ENCODE measurements around the gene CD274. TPM values are rescaled to one million over a fixed set of nuclear protein-coding genes. Genes with fewer than 3 reads are reported as not detected.

The CD274 gene
- total RNA-seq, 1 experiment from 2014 or later, result 0.62 TPM

DNA sequence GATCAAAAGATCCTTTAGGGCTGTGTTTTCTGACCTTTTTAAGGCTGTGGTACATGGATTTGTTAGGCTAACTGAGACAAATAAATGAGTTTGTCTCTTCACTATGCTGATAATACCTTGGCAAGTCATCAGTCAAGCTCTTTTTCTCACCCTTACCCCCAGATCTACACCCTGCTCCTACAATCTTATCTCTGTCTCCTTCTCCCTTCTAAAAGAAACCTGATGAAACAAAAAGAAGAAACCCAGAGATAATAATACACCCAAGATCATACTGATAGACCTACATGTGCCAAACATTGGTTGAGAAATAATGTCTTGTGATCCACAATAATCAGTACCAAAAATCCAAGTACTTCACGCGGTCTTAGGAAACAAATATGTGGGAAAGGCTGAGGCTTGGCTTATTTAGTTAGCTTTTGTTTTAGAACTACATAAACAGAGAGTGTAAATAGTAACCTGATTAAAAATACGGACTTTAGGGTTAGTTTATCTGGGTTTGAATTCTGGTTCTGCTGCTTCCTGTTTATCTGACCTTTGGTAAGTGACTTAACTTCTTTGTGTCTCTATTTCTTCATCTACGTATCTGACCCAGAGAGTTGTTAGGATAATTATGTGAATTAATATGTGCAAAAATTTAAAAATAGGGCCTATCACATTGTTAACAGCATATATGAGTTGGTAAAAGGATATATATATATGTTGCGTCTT, 35.2 kb downstream of the CD274 start:
- CTCF ChIA-PET, result no interaction called here
- no peaks in the 10 kb centered on the region for H3K27me3 ChIP-seq (replicated peaks; ENCODE audit: insufficient read depth, low read depth, low read length, poor library complexity)
- H3K27ac ChIP-seq (ENCODE audit: low read depth, low read length, poor library complexity, severe bottlenecking), result no peak overlapping the region
- BruUV-seq (replicated peaks), result no TSS peak
- no peaks in the 10 kb centered on the region for H3K36me3 ChIP-seq (ENCODE audit: insufficient read depth, low read length, poor library complexity, severe bottlenecking)
- no peak for DNase-seq (ENCODE audit: low spot score)
- no peaks in the 10 kb centered on the region for H3K4me1 ChIP-seq (ENCODE audit: insufficient read depth, low read length, poor library complexity, severe bottlenecking)
- POLR2A ChIA-PET (ENCODE audit: low non-redundant PET), result no interaction called here
- intact Hi-C loops (cut with micrococcal nuclease; ENCODE audit: unreplicated experiment), result no loop called here
- no peak overlapping the region for H3K4me3 ChIP-seq (ENCODE audit: low read depth, low read length, poor library complexity, severe bottlenecking)
- no peaks in the 10 kb centered on the region for H3K9me3 ChIP-seq (ENCODE audit: low read depth, low read length, poor library complexity, severe bottlenecking)
- no peak for TF ChIP-seq EZH2 (IDR thresholded peaks at IDR 0.05; ENCODE audit: borderline replicate concordance, low read depth, low read length, poor library complexity, severe bottlenecking)

GRCh38 chr9:5486988-5487387, 36.6 kb downstream of the CD274 start:
- DNase-seq (ENCODE audit: low spot score), result no peak
- H3K9me3 ChIP-seq (ENCODE audit: low read depth, low read length, poor library complexity, severe bottlenecking), result no peaks in the 10 kb centered on the region
- H3K27ac ChIP-seq (ENCODE audit: low read depth, low read length, poor library complexity, severe bottlenecking), result no peak overlapping the region
- no peaks in the 10 kb centered on the region for H3K4me1 ChIP-seq (ENCODE audit: insufficient read depth, low read length, poor library complexity, severe bottlenecking)
- BruUV-seq (replicated peaks), result no TSS peak
- ChIA-PET POLR2A (ENCODE audit: low non-redundant PET) (no interaction called here), CTCF (no interaction called here)
- TF ChIP-seq, protein P1, sequence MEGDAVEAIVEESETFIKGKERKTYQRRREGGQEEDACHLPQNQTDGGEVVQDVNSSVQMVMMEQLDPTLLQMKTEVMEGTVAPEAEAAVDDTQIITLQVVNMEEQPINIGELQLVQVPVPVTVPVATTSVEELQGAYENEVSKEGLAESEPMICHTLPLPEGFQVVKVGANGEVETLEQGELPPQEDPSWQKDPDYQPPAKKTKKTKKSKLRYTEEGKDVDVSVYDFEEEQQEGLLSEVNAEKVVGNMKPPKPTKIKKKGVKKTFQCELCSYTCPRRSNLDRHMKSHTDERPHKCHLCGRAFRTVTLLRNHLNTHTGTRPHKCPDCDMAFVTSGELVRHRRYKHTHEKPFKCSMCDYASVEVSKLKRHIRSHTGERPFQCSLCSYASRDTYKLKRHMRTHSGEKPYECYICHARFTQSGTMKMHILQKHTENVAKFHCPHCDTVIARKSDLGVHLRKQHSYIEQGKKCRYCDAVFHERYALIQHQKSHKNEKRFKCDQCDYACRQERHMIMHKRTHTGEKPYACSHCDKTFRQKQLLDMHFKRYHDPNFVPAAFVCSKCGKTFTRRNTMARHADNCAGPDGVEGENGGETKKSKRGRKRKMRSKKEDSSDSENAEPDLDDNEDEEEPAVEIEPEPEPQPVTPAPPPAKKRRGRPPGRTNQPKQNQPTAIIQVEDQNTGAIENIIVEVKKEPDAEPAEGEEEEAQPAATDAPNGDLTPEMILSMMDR (conservative IDR thresholded peaks at IDR 0.05; ENCODE audit: low read depth, low read length), result no peak
- TF ChIP-seq EZH2 (IDR thresholded peaks at IDR 0.05; ENCODE audit: borderline replicate concordance, low read depth, low read length, poor library complexity, severe bottlenecking), result no peak
- intact Hi-C loops (cut with micrococcal nuclease; ENCODE audit: unreplicated experiment), result no loop called here
- no peaks in the 10 kb centered on the region for H3K36me3 ChIP-seq (ENCODE audit: insufficient read depth, low read length, poor library complexity, severe bottlenecking)
- H3K27me3 ChIP-seq (replicated peaks; ENCODE audit: insufficient read depth, low read depth, low read length, poor library complexity), result no peaks in the 10 kb centered on the region
- H3K4me3 ChIP-seq (ENCODE audit: low read depth, low read length, poor library complexity, severe bottlenecking), result no peak overlapping the region

GRCh38 chr9:5488221-5489008, 38.1 kb downstream of the CD274 start:
- no peak overlapping the region for H3K4me3 ChIP-seq (ENCODE audit: low read depth, low read length, poor library complexity, severe bottlenecking)
- no peaks in the 10 kb centered on the region for H3K36me3 ChIP-seq (ENCODE audit: insufficient read depth, low read length, poor library complexity, severe bottlenecking)
- DNase-seq (ENCODE audit: low spot score), result no peak
- no peaks in the 10 kb centered on the region for H3K27me3 ChIP-seq (replicated peaks; ENCODE audit: insufficient read depth, low read depth, low read length, poor library complexity)
- CTCF ChIA-PET, result no interaction called here
- H3K27ac ChIP-seq (ENCODE audit: low read depth, low read length, poor library complexity, severe bottlenecking), result no peak overlapping the region
- H3K4me1 ChIP-seq (ENCODE audit: insufficient read depth, low read length, poor library complexity, severe bottlenecking), result no peaks in the 10 kb centered on the region
- BruUV-seq (replicated peaks), result no TSS peak
- intact Hi-C loops (cut with micrococcal nuclease; ENCODE audit: unreplicated experiment), result no loop called here
- H3K9me3 ChIP-seq (ENCODE audit: low read depth, low read length, poor library complexity, severe bottlenecking), result no peaks in the 10 kb centered on the region
- TF ChIP-seq EZH2 (IDR thresholded peaks at IDR 0.05; ENCODE audit: borderline replicate concordance, low read depth, low read length, poor library complexity, severe bottlenecking), result no peak
- TF ChIP-seq, protein P1 (conservative IDR thresholded peaks at IDR 0.05; ENCODE audit: low read depth, low read length), result no peak
- POLR2A ChIA-PET (ENCODE audit: low non-redundant PET), result no interaction called here

Data from A673 (cell line).